ENCODE results near the gene CDH6.

DNA sequence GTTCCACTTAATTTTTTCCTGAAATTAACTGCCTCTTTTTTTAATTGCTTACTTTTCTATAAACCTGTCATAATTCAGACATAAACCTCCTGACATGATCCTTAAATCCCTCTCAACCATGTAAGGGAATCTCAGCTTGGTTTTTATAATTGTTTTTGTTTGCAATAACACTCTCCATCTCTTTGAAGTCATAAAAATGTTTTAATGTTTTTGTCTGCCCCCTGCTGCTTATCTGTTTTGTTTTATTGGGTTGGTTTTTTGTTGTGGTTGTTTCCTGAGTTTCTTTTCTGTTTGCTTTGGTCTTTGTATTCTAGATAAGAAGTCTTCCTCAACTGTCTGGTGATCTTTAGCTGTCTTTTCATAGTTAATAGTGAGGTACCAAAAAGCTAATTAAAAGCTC is 142.0 kb downstream of the CDH6 start:
- TF ChIP-seq TCF12 (IDR thresholded peaks at IDR 0.05; ENCODE audit: low read depth) (no peak), RAD21 (IDR thresholded peaks at IDR 0.05; ENCODE audit: low read depth) (no peak)

Measured in Ishikawa (cell line).